ENCODE data around the gene GPR141.

The GPR141 gene

GRCh38 chr7:37683246-37684120 is at the start of gene GPR141:
Gene GPR141, plus strand, starts transcription at chr7:37683766. Its CDS starts 56,628 bp downstream, at chr7:37740394.
- no peak for DNase-seq (ENCODE audit: low read depth in 2 of 2)

GRCh38 chr7:37635346-37635745 is 48.2 kb upstream of the GPR141 start:
- no peak for DNase-seq (ENCODE audit: low read depth in 2 of 2)

GRCh38 chr7:37642028-37642540 is 41.5 kb upstream of the GPR141 start:
- no peak for DNase-seq (ENCODE audit: low read depth in 2 of 2)

- no peak for DNase-seq (ENCODE audit: low read depth in 2 of 2)
Observed at GRCh38 chr7:37643876-37644275, 39.7 kb upstream of the GPR141 start.

- no peak for DNase-seq (ENCODE audit: low read depth in 2 of 2)
Observed at GRCh38 chr7:37645282-37646050, 38.1 kb upstream of the GPR141 start.

- no peak for DNase-seq (ENCODE audit: low read depth in 2 of 2)
Observed at GRCh38 chr7:37656913-37657530, 26.5 kb upstream of the GPR141 start.

GRCh38 chr7:37657816-37658215 is 25.8 kb upstream of the GPR141 start:
- DNase-seq (ENCODE audit: low read depth in 2 of 2), result no peak

GRCh38 chr7:37659971-37660565 is 23.5 kb upstream of the GPR141 start:
- DNase-seq (ENCODE audit: low read depth in 2 of 2), result no peak

GRCh38 chr7:37660614-37661013 is 23.0 kb upstream of the GPR141 start:
- DNase-seq (ENCODE audit: low read depth in 2 of 2), result no peak

GRCh38 chr7:37663693-37664092 is 19.9 kb upstream of the GPR141 start:
- no peak for DNase-seq (ENCODE audit: low read depth in 2 of 2)

GRCh38 chr7:37665352-37666022 is 18.1 kb upstream of the GPR141 start:
- DNase-seq (ENCODE audit: low read depth in 2 of 2), result no peak

- no peak for DNase-seq (ENCODE audit: low read depth in 2 of 2)
Observed at GRCh38 chr7:37666026-37666799, 17.4 kb upstream of the GPR141 start.

- no peak for DNase-seq (ENCODE audit: low read depth in 2 of 2)
Observed at GRCh38 chr7:37669818-37670217, 13.7 kb upstream of the GPR141 start.

- no peak for DNase-seq (ENCODE audit: low read depth in 2 of 2)
Observed at GRCh38 chr7:37670436-37670835, 13.1 kb upstream of the GPR141 start.

GRCh38 chr7:37671876-37672275 is 11.7 kb upstream of the GPR141 start:
- no peak for DNase-seq (ENCODE audit: low read depth in 2 of 2)

- no peak for DNase-seq (ENCODE audit: low read depth in 2 of 2)
Observed at GRCh38 chr7:37672926-37673325, 10.6 kb upstream of the GPR141 start.

- no peak for DNase-seq (ENCODE audit: low read depth in 2 of 2)
Observed at GRCh38 chr7:37673523-37673922, 10.0 kb upstream of the GPR141 start.

GRCh38 chr7:37674531-37674930 is 9.0 kb upstream of the GPR141 start:
- no peak for DNase-seq (ENCODE audit: low read depth in 2 of 2)

- DNase-seq (ENCODE audit: low read depth in 2 of 2), result no peak
Observed at GRCh38 chr7:37675749-37676148, 7.8 kb upstream of the GPR141 start.

GRCh38 chr7:37684927-37685326 is 1.4 kb downstream of the GPR141 start:
- DNase-seq (ENCODE audit: low read depth in 2 of 2), result no peak
